Measurements from ENCODE around the gene LNX1. TPM values are rescaled to one million over a fixed set of nuclear protein-coding genes. Genes with fewer than 3 reads are reported as not detected.

The LNX1 gene
- total and polyA plus RNA-seq, 2 of the 13 experiments (the other 11 are each of a cell fraction or from before 2014, with no cell fraction given) = 0.49 TPM

DNA sequence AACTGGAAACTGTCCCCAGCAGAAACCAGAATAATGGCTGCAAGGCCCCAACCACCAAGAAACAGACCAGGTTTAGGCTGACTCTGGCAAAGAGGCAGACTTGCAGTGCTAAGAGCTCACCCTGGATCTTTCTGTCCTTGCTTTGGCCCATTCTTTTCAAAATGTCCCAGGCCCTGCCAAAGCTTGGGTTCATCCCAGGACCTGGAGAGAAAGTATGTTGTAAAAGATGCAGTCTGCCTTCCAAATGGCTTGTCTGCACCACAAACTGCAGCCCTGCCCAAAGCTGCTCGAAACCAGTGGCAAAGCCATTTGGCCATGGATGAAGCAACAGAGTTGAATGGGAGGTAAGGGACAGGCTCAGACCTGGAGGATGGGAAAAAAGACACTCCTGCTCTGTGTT lies 38.0 kb upstream of the LNX1 start:
- DNase-seq (ENCODE audit: low spot score) = no peak
- 0% methylated on average over 1 of the region's 1 CpG for WGBS (ENCODE audit: low lambda C conversion rate)
- BruUV-seq (replicated peaks) = no TSS peak
- Histone ChIP-seq H3K4me1 (ENCODE audit: insufficient read depth, low read length) (no peaks in the 10 kb centered on the region), H3K27me3 (ENCODE audit: control insufficient read depth in 1 of 2, insufficient read depth in 2 of 2, low read length in 2 of 2) (peaks cover 1 to 13% of the 10 kb centered on the region in 2 experiments; a peak in 4 of 5 replicates), H2AFZ (ENCODE audit: low read length) (no peak overlapping the region), H3K4me3 (replicated peaks in 1 of 3; ENCODE audit: insufficient read depth in 1 of 3, low read depth in 2 of 3, low read length in 3 of 3) (no peak overlapping the region), H3K4me2 (ENCODE audit: low read depth, low read length) (no peak overlapping the region), H3K9ac (ENCODE audit: insufficient read depth, low read depth, low read length) (no peak overlapping the region), H4K20me1 (ENCODE audit: insufficient read depth, low read length) (no peaks in the 10 kb centered on the region), H3K36me3 (replicated peaks in 1 of 2; ENCODE audit: control insufficient read depth in 1 of 2, insufficient read depth in 2 of 2, low read length in 2 of 2) (no peaks in the 10 kb centered on the region), H3K79me2 (ENCODE audit: insufficient read depth, low read length) (no peaks in the 10 kb centered on the region), H3K9me3 (ENCODE audit: low read length) (no peaks in the 10 kb centered on the region), H3K27ac (ENCODE audit: extremely low read length, insufficient read depth, low read length) (no peak overlapping the region)
- no peak for FAIRE-seq
- no peak for ATAC-seq
- POLR2A ChIA-PET = no interaction called here
- in situ Hi-C loops (cut with HindIII; ENCODE audit: extremely low pct_ligation_motif_present, low pct_unique_long_range_greater_than_20kb) = no loop called here
- intact Hi-C loops (cut with micrococcal nuclease; ENCODE audit: unreplicated experiment) = no loop called here
- CTCF ChIA-PET (ENCODE audit: low intra/inter-chr PET ratio, low total read pairs) = no interaction called here
- no peak for TF ChIP-seq BORCS8-MEF2B (CRISPR knock-in tag; IDR thresholded peaks at IDR 0.05)
- TF ChIP-seq, protein P1, sequence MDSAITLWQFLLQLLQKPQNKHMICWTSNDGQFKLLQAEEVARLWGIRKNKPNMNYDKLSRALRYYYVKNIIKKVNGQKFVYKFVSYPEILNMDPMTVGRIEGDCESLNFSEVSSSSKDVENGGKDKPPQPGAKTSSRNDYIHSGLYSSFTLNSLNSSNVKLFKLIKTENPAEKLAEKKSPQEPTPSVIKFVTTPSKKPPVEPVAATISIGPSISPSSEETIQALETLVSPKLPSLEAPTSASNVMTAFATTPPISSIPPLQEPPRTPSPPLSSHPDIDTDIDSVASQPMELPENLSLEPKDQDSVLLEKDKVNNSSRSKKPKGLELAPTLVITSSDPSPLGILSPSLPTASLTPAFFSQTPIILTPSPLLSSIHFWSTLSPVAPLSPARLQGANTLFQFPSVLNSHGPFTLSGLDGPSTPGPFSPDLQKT (CRISPR knock-in tag; IDR thresholded peaks at IDR 0.05; ENCODE audit: borderline replicate concordance) = no peak
- TF ChIP-seq PRMT3 (CRISPR knock-in tag; IDR thresholded peaks at IDR 0.05; ENCODE audit: borderline replicate concordance, low read depth) = no peak
- no peak for TF ChIP-seq ZNF468 (CRISPR knock-in tag; IDR thresholded peaks at IDR 0.05)
- TF ChIP-seq XBP1 (CRISPR knock-in tag; IDR thresholded peaks at IDR 0.05) = no peak
- TF ChIP-seq, protein P2, sequence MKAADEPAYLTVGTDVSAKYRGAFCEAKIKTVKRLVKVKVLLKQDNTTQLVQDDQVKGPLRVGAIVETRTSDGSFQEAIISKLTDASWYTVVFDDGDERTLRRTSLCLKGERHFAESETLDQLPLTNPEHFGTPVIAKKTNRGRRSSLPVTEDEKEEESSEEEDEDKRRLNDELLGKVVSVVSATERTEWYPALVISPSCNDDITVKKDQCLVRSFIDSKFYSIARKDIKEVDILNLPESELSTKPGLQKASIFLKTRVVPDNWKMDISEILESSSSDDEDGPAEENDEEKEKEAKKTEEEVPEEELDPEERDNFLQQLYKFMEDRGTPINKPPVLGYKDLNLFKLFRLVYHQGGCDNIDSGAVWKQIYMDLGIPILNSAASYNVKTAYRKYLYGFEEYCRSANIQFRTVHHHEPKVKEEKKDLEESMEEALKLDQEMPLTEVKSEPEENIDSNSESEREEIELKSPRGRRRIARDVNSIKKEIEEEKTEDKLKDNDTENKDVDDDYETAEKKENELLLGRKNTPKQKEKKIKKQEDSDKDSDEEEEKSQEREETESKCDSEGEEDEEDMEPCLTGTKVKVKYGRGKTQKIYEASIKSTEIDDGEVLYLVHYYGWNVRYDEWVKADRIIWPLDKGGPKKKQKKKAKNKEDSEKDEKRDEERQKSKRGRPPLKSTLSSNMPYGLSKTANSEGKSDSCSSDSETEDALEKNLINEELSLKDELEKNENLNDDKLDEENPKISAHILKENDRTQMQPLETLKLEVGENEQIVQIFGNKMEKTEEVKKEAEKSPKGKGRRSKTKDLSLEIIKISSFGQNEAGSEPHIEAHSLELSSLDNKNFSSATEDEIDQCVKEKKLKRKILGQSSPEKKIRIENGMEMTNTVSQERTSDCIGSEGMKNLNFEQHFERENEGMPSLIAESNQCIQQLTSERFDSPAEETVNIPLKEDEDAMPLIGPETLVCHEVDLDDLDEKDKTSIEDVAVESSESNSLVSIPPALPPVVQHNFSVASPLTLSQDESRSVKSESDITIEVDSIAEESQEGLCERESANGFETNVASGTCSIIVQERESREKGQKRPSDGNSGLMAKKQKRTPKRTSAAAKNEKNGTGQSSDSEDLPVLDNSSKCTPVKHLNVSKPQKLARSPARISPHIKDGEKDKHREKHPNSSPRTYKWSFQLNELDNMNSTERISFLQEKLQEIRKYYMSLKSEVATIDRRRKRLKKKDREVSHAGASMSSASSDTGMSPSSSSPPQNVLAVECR (CRISPR knock-in tag; IDR thresholded peaks at IDR 0.05; ENCODE audit: borderline replicate concordance) = no peak
- TF ChIP-seq, protein P3, sequence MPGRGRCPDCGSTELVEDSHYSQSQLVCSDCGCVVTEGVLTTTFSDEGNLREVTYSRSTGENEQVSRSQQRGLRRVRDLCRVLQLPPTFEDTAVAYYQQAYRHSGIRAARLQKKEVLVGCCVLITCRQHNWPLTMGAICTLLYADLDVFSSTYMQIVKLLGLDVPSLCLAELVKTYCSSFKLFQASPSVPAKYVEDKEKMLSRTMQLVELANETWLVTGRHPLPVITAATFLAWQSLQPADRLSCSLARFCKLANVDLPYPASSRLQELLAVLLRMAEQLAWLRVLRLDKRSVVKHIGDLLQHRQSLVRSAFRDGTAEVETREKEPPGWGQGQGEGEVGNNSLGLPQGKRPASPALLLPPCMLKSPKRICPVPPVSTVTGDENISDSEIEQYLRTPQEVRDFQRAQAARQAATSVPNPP (CRISPR knock-in tag; IDR thresholded peaks at IDR 0.05) = no peak
- TF ChIP-seq, protein P4, sequence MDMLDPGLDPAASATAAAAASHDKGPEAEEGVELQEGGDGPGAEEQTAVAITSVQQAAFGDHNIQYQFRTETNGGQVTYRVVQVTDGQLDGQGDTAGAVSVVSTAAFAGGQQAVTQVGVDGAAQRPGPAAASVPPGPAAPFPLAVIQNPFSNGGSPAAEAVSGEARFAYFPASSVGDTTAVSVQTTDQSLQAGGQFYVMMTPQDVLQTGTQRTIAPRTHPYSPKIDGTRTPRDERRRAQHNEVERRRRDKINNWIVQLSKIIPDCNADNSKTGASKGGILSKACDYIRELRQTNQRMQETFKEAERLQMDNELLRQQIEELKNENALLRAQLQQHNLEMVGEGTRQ (IDR thresholded peaks at IDR 0.05; ENCODE audit: low read depth, low read length) = no peak
- TF ChIP-seq, protein P4 (CRISPR knock-in tag; IDR thresholded peaks at IDR 0.05; ENCODE audit: borderline replicate concordance) = no peak
- TF ChIP-seq, protein P5, sequence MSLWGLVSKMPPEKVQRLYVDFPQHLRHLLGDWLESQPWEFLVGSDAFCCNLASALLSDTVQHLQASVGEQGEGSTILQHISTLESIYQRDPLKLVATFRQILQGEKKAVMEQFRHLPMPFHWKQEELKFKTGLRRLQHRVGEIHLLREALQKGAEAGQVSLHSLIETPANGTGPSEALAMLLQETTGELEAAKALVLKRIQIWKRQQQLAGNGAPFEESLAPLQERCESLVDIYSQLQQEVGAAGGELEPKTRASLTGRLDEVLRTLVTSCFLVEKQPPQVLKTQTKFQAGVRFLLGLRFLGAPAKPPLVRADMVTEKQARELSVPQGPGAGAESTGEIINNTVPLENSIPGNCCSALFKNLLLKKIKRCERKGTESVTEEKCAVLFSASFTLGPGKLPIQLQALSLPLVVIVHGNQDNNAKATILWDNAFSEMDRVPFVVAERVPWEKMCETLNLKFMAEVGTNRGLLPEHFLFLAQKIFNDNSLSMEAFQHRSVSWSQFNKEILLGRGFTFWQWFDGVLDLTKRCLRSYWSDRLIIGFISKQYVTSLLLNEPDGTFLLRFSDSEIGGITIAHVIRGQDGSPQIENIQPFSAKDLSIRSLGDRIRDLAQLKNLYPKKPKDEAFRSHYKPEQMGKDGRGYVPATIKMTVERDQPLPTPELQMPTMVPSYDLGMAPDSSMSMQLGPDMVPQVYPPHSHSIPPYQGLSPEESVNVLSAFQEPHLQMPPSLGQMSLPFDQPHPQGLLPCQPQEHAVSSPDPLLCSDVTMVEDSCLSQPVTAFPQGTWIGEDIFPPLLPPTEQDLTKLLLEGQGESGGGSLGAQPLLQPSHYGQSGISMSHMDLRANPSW (CRISPR knock-in tag; IDR thresholded peaks at IDR 0.05; ENCODE audit: borderline replicate concordance) = no peak
- no peak for TF ChIP-seq REXO4 (CRISPR knock-in tag; IDR thresholded peaks at IDR 0.05; ENCODE audit: borderline replicate concordance)
- no peak for TF ChIP-seq NFE2 (CRISPR knock-in tag; IDR thresholded peaks at IDR 0.05)
- no peak for TF ChIP-seq ZNF264 (CRISPR knock-in tag; IDR thresholded peaks at IDR 0.05)

Measured in HepG2 (cell line).